ENCODE data around the gene LYRM2. TPM values are rescaled to one million over a fixed set of nuclear protein-coding genes. Genes with fewer than 3 reads are reported as not detected.

The LYRM2 gene
- total RNA-seq, 1 experiment from 2014 or later: 26.3 TPM

DNA sequence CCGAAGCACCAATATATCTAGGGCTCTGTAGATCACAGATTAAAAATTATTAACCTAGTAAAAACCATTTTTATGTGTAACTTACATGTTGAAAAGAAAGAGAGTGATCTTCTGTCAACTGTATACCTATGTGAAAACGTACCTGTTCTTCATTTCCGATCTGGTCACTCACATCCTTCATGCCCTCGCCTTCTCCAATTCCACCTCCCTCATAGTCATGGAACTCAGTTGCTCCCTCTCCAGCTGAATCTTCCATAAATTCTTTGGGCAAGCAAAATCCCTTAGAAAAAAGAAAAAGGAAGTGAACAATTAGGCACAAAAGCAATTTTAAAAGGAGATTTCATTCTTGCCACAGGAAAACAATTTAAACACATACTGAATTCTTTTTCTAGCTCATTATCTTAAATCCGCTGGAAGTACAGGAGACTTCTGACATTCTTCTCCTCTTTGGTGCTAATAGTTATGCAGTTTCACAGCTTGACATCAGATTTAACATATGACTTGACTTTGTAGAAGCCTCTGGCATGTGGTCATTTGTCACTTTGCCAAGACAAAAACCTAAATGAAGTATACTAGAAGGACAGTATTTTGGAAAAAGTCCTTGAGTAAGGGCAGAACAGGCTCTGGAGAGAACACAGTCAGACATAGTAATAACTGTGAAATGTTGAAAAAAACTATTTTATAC lies 29.5 kb upstream of the LYRM2 start:
- intact Hi-C loops (cut with micrococcal nuclease): no loop called here
- ATAC-seq: no peak
- no peaks in the 10 kb centered on the region for H3K9me3 ChIP-seq (ENCODE audit: control insufficient read depth in 1 of 2, insufficient read depth in 1 of 2, low read depth in 1 of 2, low read length in 2 of 2)
- no peaks in the 10 kb centered on the region for H3K79me2 ChIP-seq (ENCODE audit: insufficient read depth, low read length)
- no peak overlapping the region for H3K27ac ChIP-seq (ENCODE audit: low read depth, low read length)
- no peak overlapping the region for H2AFZ ChIP-seq (ENCODE audit: low read depth, low read length, poor library complexity, severe bottlenecking)
- H3K4me3 ChIP-seq (replicated peaks in 1 of 2; ENCODE audit: low read depth in 1 of 2, low read length in 2 of 2): no peak overlapping the region
- H3K9me2 ChIP-seq (ENCODE audit: insufficient read depth): no peaks in the 10 kb centered on the region
- no peaks in the 10 kb centered on the region for H4K20me1 ChIP-seq (ENCODE audit: insufficient read depth)
- no peak overlapping the region for H3K4me2 ChIP-seq (ENCODE audit: low read length)
- ChIA-PET CTCF (no interaction called here), RAD21 (ENCODE audit: low non-redundant PET in 1 of 2, low total read pairs in 2 of 2, uncharacterized antibody in 2 of 2, unreplicated experiment in 2 of 2) (no interaction called here), POLR2A (no interaction called here)
- H3K4me1 ChIP-seq (ENCODE audit: control insufficient read depth in 1 of 2, insufficient read depth in 2 of 2, low read length in 2 of 2): no peaks in the 10 kb centered on the region
- H3K36me3 ChIP-seq (ENCODE audit: control insufficient read depth in 1 of 2, insufficient read depth in 2 of 2, low read length in 2 of 2): peaks cover 47 to 51% of the 10 kb centered on the region in 2 experiments
- TF ChIP-seq, protein P1, sequence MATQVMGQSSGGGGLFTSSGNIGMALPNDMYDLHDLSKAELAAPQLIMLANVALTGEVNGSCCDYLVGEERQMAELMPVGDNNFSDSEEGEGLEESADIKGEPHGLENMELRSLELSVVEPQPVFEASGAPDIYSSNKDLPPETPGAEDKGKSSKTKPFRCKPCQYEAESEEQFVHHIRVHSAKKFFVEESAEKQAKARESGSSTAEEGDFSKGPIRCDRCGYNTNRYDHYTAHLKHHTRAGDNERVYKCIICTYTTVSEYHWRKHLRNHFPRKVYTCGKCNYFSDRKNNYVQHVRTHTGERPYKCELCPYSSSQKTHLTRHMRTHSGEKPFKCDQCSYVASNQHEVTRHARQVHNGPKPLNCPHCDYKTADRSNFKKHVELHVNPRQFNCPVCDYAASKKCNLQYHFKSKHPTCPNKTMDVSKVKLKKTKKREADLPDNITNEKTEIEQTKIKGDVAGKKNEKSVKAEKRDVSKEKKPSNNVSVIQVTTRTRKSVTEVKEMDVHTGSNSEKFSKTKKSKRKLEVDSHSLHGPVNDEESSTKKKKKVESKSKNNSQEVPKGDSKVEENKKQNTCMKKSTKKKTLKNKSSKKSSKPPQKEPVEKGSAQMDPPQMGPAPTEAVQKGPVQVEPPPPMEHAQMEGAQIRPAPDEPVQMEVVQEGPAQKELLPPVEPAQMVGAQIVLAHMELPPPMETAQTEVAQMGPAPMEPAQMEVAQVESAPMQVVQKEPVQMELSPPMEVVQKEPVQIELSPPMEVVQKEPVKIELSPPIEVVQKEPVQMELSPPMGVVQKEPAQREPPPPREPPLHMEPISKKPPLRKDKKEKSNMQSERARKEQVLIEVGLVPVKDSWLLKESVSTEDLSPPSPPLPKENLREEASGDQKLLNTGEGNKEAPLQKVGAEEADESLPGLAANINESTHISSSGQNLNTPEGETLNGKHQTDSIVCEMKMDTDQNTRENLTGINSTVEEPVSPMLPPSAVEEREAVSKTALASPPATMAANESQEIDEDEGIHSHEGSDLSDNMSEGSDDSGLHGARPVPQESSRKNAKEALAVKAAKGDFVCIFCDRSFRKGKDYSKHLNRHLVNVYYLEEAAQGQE (IDR thresholded peaks at IDR 0.05; ENCODE audit: low read depth): no peak
- TF ChIP-seq, protein P2, sequence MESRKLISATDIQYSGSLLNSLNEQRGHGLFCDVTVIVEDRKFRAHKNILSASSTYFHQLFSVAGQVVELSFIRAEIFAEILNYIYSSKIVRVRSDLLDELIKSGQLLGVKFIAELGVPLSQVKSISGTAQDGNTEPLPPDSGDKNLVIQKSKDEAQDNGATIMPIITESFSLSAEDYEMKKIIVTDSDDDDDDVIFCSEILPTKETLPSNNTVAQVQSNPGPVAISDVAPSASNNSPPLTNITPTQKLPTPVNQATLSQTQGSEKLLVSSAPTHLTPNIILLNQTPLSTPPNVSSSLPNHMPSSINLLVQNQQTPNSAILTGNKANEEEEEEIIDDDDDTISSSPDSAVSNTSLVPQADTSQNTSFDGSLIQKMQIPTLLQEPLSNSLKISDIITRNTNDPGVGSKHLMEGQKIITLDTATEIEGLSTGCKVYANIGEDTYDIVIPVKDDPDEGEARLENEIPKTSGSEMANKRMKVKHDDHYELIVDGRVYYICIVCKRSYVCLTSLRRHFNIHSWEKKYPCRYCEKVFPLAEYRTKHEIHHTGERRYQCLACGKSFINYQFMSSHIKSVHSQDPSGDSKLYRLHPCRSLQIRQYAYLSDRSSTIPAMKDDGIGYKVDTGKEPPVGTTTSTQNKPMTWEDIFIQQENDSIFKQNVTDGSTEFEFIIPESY (IDR thresholded peaks at IDR 0.05; ENCODE audit: extremely low read depth, insufficient replicate concordance, low read length): no peak
- TF ChIP-seq ELF1 (IDR thresholded peaks at IDR 0.05; ENCODE audit: borderline replicate concordance, low read depth) (no peak), RAD21 (IDR thresholded peaks at IDR 0.05; ENCODE audit: low read depth) (no peak), POLR2A (IDR thresholded peaks at IDR 0.05; ENCODE audit: borderline replicate concordance, extremely low read depth, insufficient read depth, insufficient read length) (no peak)
- BruUV-seq (replicated peaks): no TSS peak
- no peaks in the 10 kb centered on the region for H3K27me3 ChIP-seq (ENCODE audit: insufficient read depth, low read length)
- H3K9ac ChIP-seq (ENCODE audit: low read length): no peak overlapping the region
- DNase-seq (ENCODE audit: low read depth, low spot score): no peak

All from HCT116 (cell line).